GM12801 (cell line): ENCODE measurements around the gene DEAF1.

Source experiments
- CTCF ChIP-seq: IDR thresholded peaks from one replicate; pipeline ENCODE4 v1.5.1; 2011; ENCODE audit warnings: control low read depth; ENCODE audit not compliant: insufficient read length; ENCODE audit errors: extremely low read depth

Gene DEAF1

GRCh38 chr11:613369-613968, 81.6 kb downstream of the DEAF1 start:
- no peak for TF ChIP-seq CTCF

GRCh38 chr11:612961-613300, 82.1 kb downstream of the DEAF1 start:
- no peak for TF ChIP-seq CTCF

GRCh38 chr11:612201-612960, 82.6 kb downstream of the DEAF1 start:
- TF ChIP-seq CTCF = no peak

- no peak for TF ChIP-seq CTCF
These were observed 83.7 kb downstream of the DEAF1 start for GRCh38 chr11:611001-611996.

- TF ChIP-seq CTCF = no peak
These were observed 84.7 kb downstream of the DEAF1 start for GRCh38 chr11:610146-610801.

- TF ChIP-seq CTCF = no peak
These were observed 85.6 kb downstream of the DEAF1 start for GRCh38 chr11:609341-609811.
